ENCODE data around the gene MAP3K12.

The MAP3K12 gene

GRCh38 chr12:53507603-53507885 lies 8.3 kb upstream of the MAP3K12 start:
- no peak for DNase-seq (ENCODE audit: low spot score)

- no peak for DNase-seq (ENCODE audit: low spot score)
These were observed 7.8 kb upstream of the MAP3K12 start, which contains the start of gene NPFF for GRCh38 chr12:53506881-53507602. Gene NPFF (minus strand): TSS chr12:53507484. CDS start chr12:53507474, 10 bp downstream.

- no peak for DNase-seq (ENCODE audit: low spot score)
These were observed 7.2 kb upstream of the MAP3K12 start for GRCh38 chr12:53506450-53506785.

GRCh38 chr12:53505555-53506449 lies 6.5 kb upstream of the MAP3K12 start:
- no peak for DNase-seq (ENCODE audit: low spot score)

GRCh38 chr12:53505086-53505485 lies 5.8 kb upstream of the MAP3K12 start:
- no peak for DNase-seq (ENCODE audit: low spot score)

GRCh38 chr12:53504004-53504920 lies 5.0 kb upstream of the MAP3K12 start:
- DNase-seq (ENCODE audit: low spot score), result no peak

GRCh38 chr12:53502983-53503728 lies 3.9 kb upstream of the MAP3K12 start:
- no peak for DNase-seq (ENCODE audit: low spot score)

GRCh38 chr12:53502331-53502730 lies 3.1 kb upstream of the MAP3K12 start:
- DNase-seq (ENCODE audit: low spot score), result no peak

GRCh38 chr12:53501615-53502181 lies 2.4 kb upstream of the MAP3K12 start:
- DNase-seq (ENCODE audit: low spot score), result no peak

GRCh38 chr12:53500776-53501614 lies 1.7 kb upstream of the MAP3K12 start, which contains the start of gene TARBP2:
Gene TARBP2 (plus strand): TSS chr12:53501283. CDS start chr12:53501409, 126 bp downstream.
- DNase-seq (ENCODE audit: low spot score), result peak; percentile 99

GRCh38 chr12:53500142-53500775 lies 1.0 kb upstream of the MAP3K12 start:
- peak; percentile 30 for DNase-seq (ENCODE audit: low spot score)

- no peak for DNase-seq (ENCODE audit: low spot score)
These were observed 1.0 kb downstream of the MAP3K12 start for GRCh38 chr12:53498235-53498630.

GRCh38 chr12:53497461-53497860 lies 1.8 kb downstream of the MAP3K12 start:
- DNase-seq (ENCODE audit: low spot score), result no peak

- DNase-seq (ENCODE audit: low spot score), result no peak
These were observed 2.6 kb downstream of the MAP3K12 start for GRCh38 chr12:53496752-53497032.

GRCh38 chr12:53495903-53496751 lies 3.1 kb downstream of the MAP3K12 start:
- DNase-seq (ENCODE audit: low spot score), result no peak

- DNase-seq (ENCODE audit: low spot score), result no peak
These were observed 5.5 kb downstream of the MAP3K12 start for GRCh38 chr12:53493610-53494391.

- DNase-seq (ENCODE audit: low spot score), result peak; percentile 86
These were observed 6.2 kb downstream of the MAP3K12 start for GRCh38 chr12:53492830-53493609.

Measured in activated CD4-positive, alpha-beta T cell treated with anti-CD3 and anti-CD28 coated beads, Interleukin-2, Interleukin-4, amounts not matched to agents 100 ng/mL and 50 ng/mL, durations not matched to agents 16 hours and 8 hours (primary cell).